Neuronal stem cell (in vitro differentiated cells): ENCODE results near the gene SH2D4B.

ENCODE experiments used
- DNase-seq: peaks from one replicate; pipeline ENCODE4 v3.0.0-alpha.2; 2013; ENCODE audit warnings: low spot score
- H2AFZ ChIP-seq: one replicate; pipeline ENCODE4 v1.6.1; 2013; ENCODE audit warnings: mild to moderate bottlenecking, low read length, inconsistent platforms
- H2AK5ac ChIP-seq: 2 replicates; pipeline ENCODE4 v1.6.1; 2013; ENCODE audit warnings: low read depth, mild to moderate bottlenecking, inconsistent platforms, low read length, moderate library complexity, mixed read lengths
- H2BK120ac ChIP-seq: 2 replicates; pipeline ENCODE4 v1.6.1; 2013; ENCODE audit warnings: low read depth, mild to moderate bottlenecking, inconsistent platforms, low read length, moderate library complexity, mixed read lengths
- H2BK12ac ChIP-seq: one replicate; pipeline ENCODE4 v1.6.1; 2013; ENCODE audit warnings: low read length, inconsistent platforms
- H2BK15ac ChIP-seq: 2 replicates; pipeline ENCODE4 v1.6.1; 2013; ENCODE audit warnings: mild to moderate bottlenecking, low read length, inconsistent platforms, mixed read lengths
- H2BK5ac ChIP-seq: one replicate; pipeline ENCODE4 v1.6.1; 2013; ENCODE audit warnings: inconsistent platforms, mild to moderate bottlenecking, low read length, moderate library complexity
- H3K14ac ChIP-seq: one replicate; pipeline ENCODE4 v1.6.1; 2013; ENCODE audit warnings: low read length, inconsistent platforms
- H3K18ac ChIP-seq: 2 replicates; pipeline ENCODE4 v1.6.1; 2013; ENCODE audit warnings: low read length, inconsistent platforms
- H3K23ac ChIP-seq: 2 replicates; pipeline ENCODE4 v1.6.1; 2013; ENCODE audit warnings: low read depth, mild to moderate bottlenecking, mixed read lengths, low read length, inconsistent platforms; ENCODE audit not compliant: poor library complexity
- H3K27ac ChIP-seq: replicated peaks from 3 replicates; pipeline ENCODE4 v1.5.1; 2013; ENCODE audit warnings: low read length, inconsistent platforms
- H3K27me3 ChIP-seq, 3 experiments: 2 replicates each; pipeline ENCODE4 v1.6.1; 2013; ENCODE audit warnings: low read length in 3 of 3, mild to moderate bottlenecking in 2 of 3, inconsistent platforms in 1 of 3, low read depth in 1 of 3, mixed read lengths in 1 of 3, moderate library complexity in 1 of 3; ENCODE audit not compliant: control insufficient read depth in 3 of 3, insufficient read depth in 3 of 3
- H3K36me3 ChIP-seq, 2 donors: replicated peaks in 1 of 2; 2 replicates each; pipeline ENCODE4 v1.6.1; 2013; ENCODE audit warnings: low read length in 2 of 2; ENCODE audit not compliant: control insufficient read depth in 2 of 2, insufficient read depth in 2 of 2
- H3K4ac ChIP-seq: 2 replicates; pipeline ENCODE4 v1.6.1; 2013; ENCODE audit warnings: inconsistent platforms, mild to moderate bottlenecking, low read length, moderate library complexity
- H3K4me1 ChIP-seq, 2 donors: 1 replicate in 1 of 2; 2 replicates in 1 of 2; pipeline ENCODE4 v1.6.1; 2013; ENCODE audit warnings: low read length in 2 of 2, low read depth in 1 of 2; ENCODE audit not compliant: control insufficient read depth in 2 of 2, insufficient read depth in 1 of 2
- H3K4me2 ChIP-seq: one replicate; pipeline ENCODE4 v1.6.1; 2013; ENCODE audit warnings: mild to moderate bottlenecking, low read length, inconsistent platforms; ENCODE audit not compliant: insufficient read depth, poor library complexity, severe bottlenecking
- H3K4me3 ChIP-seq, 2 donors: 2 replicates each; pipeline ENCODE4 v1.5.1; 2013; ENCODE audit warnings: low read length in 2 of 2, mild to moderate bottlenecking in 2 of 2, inconsistent platforms in 1 of 2, moderate library complexity in 1 of 2
- H3K79me1 ChIP-seq: one replicate; pipeline ENCODE4 v1.6.1; 2013; ENCODE audit warnings: low read depth, mild to moderate bottlenecking, inconsistent platforms, low read length, moderate library complexity
- H3K9ac ChIP-seq: one replicate; pipeline ENCODE4 v1.6.1; 2013; ENCODE audit warnings: mild to moderate bottlenecking, low read depth, low read length, inconsistent platforms; ENCODE audit not compliant: poor library complexity
- H3K9me3 ChIP-seq, 2 donors: replicated peaks in 1 of 2; 2 replicates each; pipeline versions ENCODE3 to v1.6.1; 2013; ENCODE audit warnings: low read length in 2 of 2, mild to moderate bottlenecking in 2 of 2, inconsistent platforms in 1 of 2, low read depth in 1 of 2, mixed read lengths in 1 of 2, moderate library complexity in 1 of 2; ENCODE audit not compliant: control insufficient read depth in 2 of 2, insufficient read depth in 1 of 2
- H4K8ac ChIP-seq: one replicate; pipeline ENCODE4 v1.6.1; 2013; ENCODE audit warnings: low read depth, mild to moderate bottlenecking, inconsistent platforms, low read length, moderate library complexity
- H4K91ac ChIP-seq: one replicate; pipeline ENCODE4 v1.6.1; 2013; ENCODE audit warnings: low read length, low read depth, mild to moderate bottlenecking, inconsistent platforms; ENCODE audit not compliant: poor library complexity
- WGBS, 2 donors: extraction: QIAGEN DNeasy Blood & Tissue Kit; methylation state at CpG; one replicate each; pipeline ENCODE4 v1.1.7; 2013; ENCODE audit warnings: missing lambda C conversion rate in 2 of 2, mixed read lengths in 1 of 2; ENCODE audit not compliant: insufficient read length in 2 of 2, insufficient replicate concordance in 1 of 2; ENCODE audit errors: extremely low coverage in 2 of 2; 5-methylcytosine and 5-hydroxymethylcytosine counted together

The SH2D4B gene

DNA sequence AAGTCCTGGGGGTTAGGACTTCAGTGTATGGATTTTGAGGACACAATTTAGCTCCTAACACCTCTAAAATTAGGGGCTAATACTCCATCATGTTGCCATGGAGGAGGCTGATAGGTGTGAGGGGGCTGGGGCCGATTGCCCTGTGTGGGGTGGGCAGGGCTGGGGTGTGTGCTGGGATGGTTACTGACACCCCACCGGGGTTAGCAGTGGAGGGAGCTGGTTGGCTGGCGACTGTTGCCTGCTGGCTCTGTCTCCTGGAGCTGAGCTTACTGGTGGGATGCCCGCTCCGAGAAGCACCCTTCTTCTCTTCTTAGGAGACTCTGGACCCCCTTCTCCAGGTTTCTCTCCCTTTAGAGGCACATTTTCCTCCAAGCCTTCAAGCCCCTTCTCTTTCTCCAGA is 22.2 kb upstream of the SH2D4B start:
- Histone ChIP-seq H2BK5ac (no peak overlapping the region), H2AFZ (no peak overlapping the region), H4K91ac (no peak overlapping the region), H2AK5ac (no peak overlapping the region), H3K9me3 (no peaks in the 10 kb centered on the region), H3K27ac (no peak overlapping the region), H3K23ac (no peak overlapping the region), H2BK120ac (no peak overlapping the region), H3K79me1 (peaks cover 6% of the 10 kb centered on the region), H3K4ac (no peak overlapping the region), H3K4me1 (no peaks in the 10 kb centered on the region), H3K36me3 (peaks cover 58 to 100% of the 10 kb centered on the region in 2 donors), H3K18ac (no peak overlapping the region), H4K8ac (no peak overlapping the region), H3K4me2 (no peak overlapping the region), H3K4me3 (no peak overlapping the region), H2BK12ac (no peak overlapping the region), H3K9ac (no peak overlapping the region), H3K14ac (no peak overlapping the region), H3K27me3 (no peaks in the 10 kb centered on the region), H2BK15ac (no peak overlapping the region)
- WGBS, 2 donors, result no CpG with 5 or more reads among the region's 5 CpGs
- no peak for DNase-seq

DNA sequence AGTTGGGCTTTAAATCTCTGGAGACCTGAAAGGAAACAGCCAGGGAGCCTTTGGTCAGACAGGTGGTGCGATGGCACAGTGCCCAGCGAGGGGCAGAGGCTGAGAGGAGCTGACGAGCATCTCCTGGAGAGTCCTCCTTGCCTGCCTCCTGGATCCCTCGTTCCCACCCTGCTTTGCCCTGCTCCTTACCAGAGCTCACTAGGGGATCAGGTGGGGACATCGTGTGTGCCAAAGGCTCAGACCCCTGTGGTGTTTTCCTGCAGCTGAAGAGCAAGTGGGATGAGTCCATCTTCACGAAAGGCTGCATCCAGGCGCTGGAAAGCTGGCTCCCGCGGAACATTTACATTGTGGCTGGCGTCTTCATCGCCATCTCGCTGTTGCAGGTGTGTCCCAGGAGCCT is 21.8 kb upstream of the SH2D4B start:
- H2BK5ac ChIP-seq, result no peak overlapping the region
- H3K4ac ChIP-seq, result no peak overlapping the region
- no peak overlapping the region for H2BK15ac ChIP-seq
- peaks cover 62 to 100% of the 10 kb centered on the region in 2 donors for H3K36me3 ChIP-seq
- no peak overlapping the region for H2AFZ ChIP-seq
- H3K9me3 ChIP-seq, result no peaks in the 10 kb centered on the region
- H3K4me3 ChIP-seq, result no peak overlapping the region
- H2AK5ac ChIP-seq, result no peak overlapping the region
- H3K27ac ChIP-seq, result no peak overlapping the region
- no peaks in the 10 kb centered on the region for H3K27me3 ChIP-seq
- no CpG with 5 or more reads among the region's 12 CpGs for WGBS, 2 donors
- no peak overlapping the region for H3K18ac ChIP-seq
- peak overlapping the region; percentile 66 for H4K8ac ChIP-seq
- no peak overlapping the region for H3K9ac ChIP-seq
- no peak overlapping the region for H3K4me2 ChIP-seq
- no peak overlapping the region for H2BK120ac ChIP-seq
- DNase-seq, result no peak
- H3K4me1 ChIP-seq, result no peaks in the 10 kb centered on the region
- H2BK12ac ChIP-seq, result no peak overlapping the region
- no peak overlapping the region for H4K91ac ChIP-seq
- peak overlapping the region; percentile 37 for H3K23ac ChIP-seq
- H3K14ac ChIP-seq, result no peak overlapping the region
- peaks cover 6% of the 10 kb centered on the region for H3K79me1 ChIP-seq

DNA sequence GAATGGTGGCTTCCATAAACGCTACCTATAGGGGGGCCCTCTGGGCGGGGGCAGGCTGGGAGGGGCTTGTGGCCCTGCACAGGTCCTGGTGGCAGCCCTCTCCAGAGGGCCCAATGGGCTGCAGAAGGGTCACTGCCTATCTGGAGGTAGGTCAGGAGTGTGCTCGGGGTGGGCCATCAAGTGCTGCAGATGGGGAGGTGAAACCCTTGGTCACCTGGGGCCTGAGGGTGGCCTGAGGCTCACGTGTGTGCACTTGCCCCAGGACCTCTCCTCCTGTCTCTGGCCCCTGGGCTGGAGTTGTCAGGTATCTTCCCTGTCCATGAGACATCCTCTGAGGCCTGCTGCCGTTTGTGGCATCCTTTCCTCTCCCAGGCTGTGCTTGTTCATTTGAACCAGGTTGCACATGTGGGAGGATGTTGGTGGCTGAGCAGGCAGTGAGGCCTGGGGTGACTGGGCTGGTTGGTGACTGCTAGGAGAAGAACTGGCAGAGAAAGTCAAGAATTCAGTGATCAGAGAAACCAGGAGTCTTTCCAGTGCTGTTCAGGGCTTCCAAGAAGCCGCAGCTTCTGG is 21.1 kb upstream of the SH2D4B start:
- no peak overlapping the region for H2BK120ac ChIP-seq
- H4K8ac ChIP-seq, result no peak overlapping the region
- peaks cover 6% of the 10 kb centered on the region for H3K79me1 ChIP-seq
- H2BK15ac ChIP-seq, result no peak overlapping the region
- H3K9ac ChIP-seq, result no peak overlapping the region
- no peak overlapping the region for H4K91ac ChIP-seq
- no CpG with 5 or more reads among the region's 6 CpGs for WGBS, 2 donors
- no peaks in the 10 kb centered on the region for H3K27me3 ChIP-seq
- H3K14ac ChIP-seq, result no peak overlapping the region
- peak overlapping the region; percentile 36 for H3K18ac ChIP-seq
- no peaks in the 10 kb centered on the region for H3K4me1 ChIP-seq
- H3K4me3 ChIP-seq, result no peak overlapping the region
- H2AK5ac ChIP-seq, result no peak overlapping the region
- no peak overlapping the region for H3K27ac ChIP-seq
- peaks cover 0 to 2% of the 10 kb centered on the region in 2 donors for H3K9me3 ChIP-seq
- H2BK5ac ChIP-seq, result no peak overlapping the region
- no peak overlapping the region for H3K23ac ChIP-seq
- no peak overlapping the region for H3K4ac ChIP-seq
- peaks cover 60 to 100% of the 10 kb centered on the region in 2 donors for H3K36me3 ChIP-seq
- no peak overlapping the region for H2AFZ ChIP-seq
- DNase-seq, result no peak
- no peak overlapping the region for H2BK12ac ChIP-seq
- H3K4me2 ChIP-seq, result no peak overlapping the region

DNA sequence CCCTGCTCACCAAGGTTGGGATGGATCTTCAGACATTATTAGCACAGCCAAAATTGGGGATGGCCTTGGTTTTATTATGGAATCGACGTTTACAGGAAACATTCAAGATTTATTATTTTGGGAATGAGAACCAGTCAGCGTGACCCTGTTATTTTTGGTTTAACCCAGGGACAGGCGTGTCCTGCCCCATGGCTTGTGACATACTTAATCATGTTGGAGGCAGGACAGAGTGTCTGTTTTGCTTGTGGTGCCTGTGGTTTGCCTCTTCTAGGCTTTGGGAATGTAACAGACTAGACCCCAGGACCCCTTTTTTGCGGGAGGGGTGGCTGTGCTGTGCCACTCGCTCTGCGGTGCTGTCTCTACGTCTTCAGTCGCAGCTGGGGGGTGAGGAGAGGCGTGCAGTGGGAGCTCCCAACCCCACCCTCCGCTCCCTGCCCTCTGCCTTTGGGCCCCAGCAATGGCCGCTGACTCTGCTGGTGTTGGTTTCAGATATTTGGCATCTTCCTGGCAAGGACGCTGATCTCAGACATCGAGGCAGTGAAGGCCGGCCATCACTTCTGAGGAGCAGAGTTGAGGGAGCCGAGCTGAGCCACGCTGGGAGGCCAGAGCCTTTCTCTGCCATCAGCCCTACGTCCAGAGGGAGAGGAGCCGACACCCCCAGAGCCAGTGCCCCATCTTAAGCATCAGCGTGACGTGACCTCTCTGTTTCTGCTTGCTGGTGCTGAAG is 20.1 kb upstream of the SH2D4B start:
- Histone ChIP-seq H3K18ac (no peak overlapping the region), H3K9ac (peak overlapping the region; percentile 26), H3K36me3 (peaks cover 52 to 97% of the 10 kb centered on the region in 2 donors), H3K4me3 (no peak overlapping the region), H4K91ac (no peak overlapping the region), H2BK120ac (no peak overlapping the region), H3K79me1 (peaks cover 6% of the 10 kb centered on the region), H3K23ac (no peak overlapping the region), H2BK5ac (no peak overlapping the region), H4K8ac (peak overlapping the region; percentile 88), H3K27me3 (no peaks in the 10 kb centered on the region), H3K4me1 (no peaks in the 10 kb centered on the region), H3K27ac (no peak overlapping the region), H2BK12ac (no peak overlapping the region), H3K4me2 (no peak overlapping the region), H2AK5ac (no peak overlapping the region), H3K4ac (no peak overlapping the region), H2AFZ (no peak overlapping the region), H3K9me3 (peaks cover 0 to 2% of the 10 kb centered on the region in 2 donors), H2BK15ac (no peak overlapping the region), H3K14ac (no peak overlapping the region)
- DNase-seq, result no peak
- no CpG with 5 or more reads among the region's 21 CpGs for WGBS, 2 donors
